Eye (tissue), 1 donor: Measurements from ENCODE around the gene TYMP.

ENCODE experiments used
- DNase-seq: peaks from one replicate; pipeline ENCODE4 v3.0.0-alpha.2; 2015

TYMP gene

GRCh38 chr22:50482107-50483074 is 47.4 kb downstream of the TYMP start:
- no peak for DNase-seq

- DNase-seq, result peak; percentile 50
Observed at GRCh38 chr22:50481440-50482106, 48.2 kb downstream of the TYMP start, which contains the start of gene ADM2. TSS of gene ADM2 (plus strand) at chr22:50481543. CDS start at chr22:50481848, 305 bp downstream.

- DNase-seq, result no peak
Observed at GRCh38 chr22:50481045-50481439, 48.8 kb downstream of the TYMP start.

- DNase-seq, result no peak
Observed at GRCh38 chr22:50479721-50480120, 50.1 kb downstream of the TYMP start.

GRCh38 chr22:50477923-50478322 is 51.9 kb downstream of the TYMP start:
- DNase-seq, result no peak

GRCh38 chr22:50476868-50477267 is 52.9 kb downstream of the TYMP start:
- DNase-seq, result peak; percentile 51
